H1 (cell line): ENCODE data around the gene PARP1. TPM values are rescaled to one million over a fixed set of nuclear protein-coding genes. Genes with fewer than 3 reads are reported as not detected.

Experiments
- CTCF ChIA-PET: fragments of 300-600 bp; sonication (Branson Sonifier 250); formaldehyde crosslinking; loops from one replicate; lab custom pipeline; 2021; ENCODE audit not compliant: partially characterized antibody; lab: Charles Lee
- POLR2A ChIA-PET: fragments of 300-600 bp; sonication (Branson Sonifier 250); formaldehyde crosslinking; loops from one replicate; lab custom pipeline; 2021; ENCODE audit warnings: inconsistent platforms; ENCODE audit not compliant: partially characterized antibody; lab: Charles Lee
- DNase-seq, 2 experiments: peaks; one replicate each; pipeline versions ENCODE4 v3.0.0 to v3.0.0-alpha.2; 2010 to 2022; ENCODE audit warnings: low spot score in 2 of 2, low read depth in 1 of 2, mixed read lengths in 1 of 2
- FAIRE-seq: peaks from 2 replicates; lab custom pipeline; 2011; peaks lifted over from hg19 to GRCh38; lab: Jason Lieb, UNC
- H2AFZ ChIP-seq: 2 replicates; pipeline ENCODE4 v1.8.1; 2012; ENCODE audit warnings: low read length, inconsistent platforms
- H2AK5ac ChIP-seq: 2 replicates; pipeline ENCODE4 v1.6.1; 2013; ENCODE audit warnings: low read depth, low read length
- H2BK120ac ChIP-seq: replicated peaks from 2 replicates; pipeline ENCODE3; 2013; ENCODE audit warnings: low read depth, low read length, inconsistent platforms
- H2BK12ac ChIP-seq: 2 replicates; pipeline ENCODE4 v1.6.1; 2013; ENCODE audit warnings: low read depth, low read length
- H2BK15ac ChIP-seq: 2 replicates; pipeline ENCODE4 v1.6.1; 2013; ENCODE audit warnings: low read length
- H2BK20ac ChIP-seq: 2 replicates; pipeline ENCODE4 v1.6.1; 2013; ENCODE audit warnings: low read length
- H2BK5ac ChIP-seq: 2 replicates; pipeline ENCODE4 v1.6.1; 2013; ENCODE audit warnings: low read depth, low read length
- H3K14ac ChIP-seq: 2 replicates; pipeline ENCODE4 v1.6.1; 2013; ENCODE audit warnings: inconsistent platforms; ENCODE audit not compliant: insufficient read length
- H3K18ac ChIP-seq: 2 replicates; pipeline ENCODE4 v1.6.1; 2013; ENCODE audit warnings: low read length; ENCODE audit errors: extremely low read depth
- H3K23ac ChIP-seq: 2 replicates; pipeline ENCODE4 v1.6.1; 2013; ENCODE audit warnings: inconsistent platforms; ENCODE audit not compliant: insufficient read length
- H3K23me2 ChIP-seq: 2 replicates; pipeline ENCODE4 v1.6.1; 2013; ENCODE audit warnings: low read depth, low read length
- H3K27ac ChIP-seq: 2 replicates; pipeline ENCODE4 v1.6.1; 2011; ENCODE audit warnings: low read depth, low read length, inconsistent platforms
- H3K27me3 ChIP-seq, 4 experiments: replicated peaks in 1 of 4; 1 replicate in 1 of 4; 2 replicates in 3 of 4; pipeline versions ENCODE4 v1.6.1 to v1.8.1; 2011 to 2013; ENCODE audit warnings: low read length in 3 of 4, mild to moderate bottlenecking in 3 of 4, inconsistent platforms in 2 of 4, mixed read lengths in 2 of 4, moderate library complexity in 1 of 4; ENCODE audit not compliant: control insufficient read depth in 3 of 4, insufficient read depth in 3 of 4; ENCODE audit errors: extremely low read depth in 1 of 4
- H3K36me3 ChIP-seq, 4 experiments: 2 replicates each; pipeline versions ENCODE4 v1.6.1 to v1.8.1; 2011 to 2013; ENCODE audit warnings: mild to moderate bottlenecking in 4 of 4, low read length in 3 of 4, moderate library complexity in 2 of 4, control low read depth in 1 of 4, inconsistent platforms in 1 of 4; ENCODE audit not compliant: insufficient read depth in 4 of 4, control insufficient read depth in 2 of 4
- H3K4ac ChIP-seq: replicated peaks from 2 replicates; pipeline ENCODE3; 2013; ENCODE audit warnings: low read length, low read depth, mixed read lengths, inconsistent platforms; ENCODE audit not compliant: insufficient read length
- H3K4me1 ChIP-seq, 4 experiments: replicated peaks in 1 of 4; 1 replicate in 1 of 4; 2 replicates in 3 of 4; pipeline versions ENCODE4 v1.6.1 to v1.8.1; 2011 to 2013; ENCODE audit warnings: low read length in 3 of 4, inconsistent platforms in 2 of 4, mixed read lengths in 1 of 4; ENCODE audit not compliant: insufficient read depth in 4 of 4, control insufficient read depth in 3 of 4
- H3K4me2 ChIP-seq, 2 experiments: 2 replicates each; pipeline versions ENCODE4 v1.6.1 to v1.8.1; 2011 to 2013; ENCODE audit warnings: low read depth in 2 of 2, low read length in 2 of 2, control low read depth in 1 of 2, inconsistent platforms in 1 of 2, mild to moderate bottlenecking in 1 of 2; ENCODE audit not compliant: insufficient read depth in 1 of 2
- H3K4me3 ChIP-seq, 4 experiments: fragments of 200-600, 300-600 bp in 1 of 4; sonication (generic), shearing (Covaris generic), sonication (Bioruptor Twin) in 1 of 4; 2 replicates each; pipeline versions ENCODE4 v1.5.1 to v1.8.1; 2011 to 2016; ENCODE audit warnings: low read length in 4 of 4, low read depth in 3 of 4, control low read depth in 2 of 4, inconsistent platforms in 2 of 4, mild to moderate bottlenecking in 2 of 4, mixed read lengths in 1 of 4, moderate library complexity in 1 of 4; ENCODE audit not compliant: insufficient read depth in 2 of 4; ENCODE audit errors: extremely low read depth in 1 of 4
- H3K56ac ChIP-seq: replicated peaks from 2 replicates; pipeline ENCODE3; 2013; ENCODE audit warnings: low read depth, mild to moderate bottlenecking, mixed read lengths, low read length, inconsistent platforms; ENCODE audit not compliant: insufficient read length
- H3K79me1 ChIP-seq: 2 replicates; pipeline ENCODE4 v1.6.1; 2013; ENCODE audit warnings: low read depth, low read length, control low read depth
- H3K79me2 ChIP-seq, 2 experiments: 2 replicates each; pipeline versions ENCODE4 v1.6.1 to v1.8.1; 2012 to 2013; ENCODE audit warnings: low read length in 2 of 2, mild to moderate bottlenecking in 2 of 2, inconsistent platforms in 1 of 2; ENCODE audit not compliant: insufficient read depth in 2 of 2, control insufficient read depth in 1 of 2
- H3K9ac ChIP-seq, 4 experiments: replicated peaks in 1 of 4; 1 replicate in 1 of 4; 2 replicates in 3 of 4; pipeline versions ENCODE4 v1.6.1 to v1.8.1; 2011 to 2013; ENCODE audit warnings: low read depth in 3 of 4, low read length in 3 of 4, control low read depth in 2 of 4, mild to moderate bottlenecking in 2 of 4, moderate library complexity in 2 of 4, inconsistent platforms in 1 of 4; ENCODE audit errors: extremely low read depth in 1 of 4
- H3K9me3 ChIP-seq, 2 experiments: 2 replicates each; pipeline versions ENCODE4 v1.6.1 to v1.8.1; 2012 to 2013; ENCODE audit warnings: mild to moderate bottlenecking in 2 of 2, moderate library complexity in 2 of 2, control low read depth in 1 of 2, inconsistent platforms in 1 of 2, low read depth in 1 of 2, low read length in 1 of 2, mixed read lengths in 1 of 2; ENCODE audit not compliant: insufficient read depth in 2 of 2
- H4K20me1 ChIP-seq, 2 experiments: replicated peaks in 1 of 2; 2 replicates each; pipeline versions ENCODE3 to v1.8.1; 2011 to 2013; ENCODE audit warnings: inconsistent platforms in 2 of 2, low read length in 2 of 2, mild to moderate bottlenecking in 1 of 2; ENCODE audit not compliant: insufficient read depth in 2 of 2, control insufficient read depth in 1 of 2
- H4K5ac ChIP-seq: 2 replicates; pipeline ENCODE4 v1.6.1; 2013; ENCODE audit warnings: low read length, low read depth, mixed read lengths, inconsistent platforms; ENCODE audit not compliant: insufficient read length
- H4K8ac ChIP-seq: 2 replicates; pipeline ENCODE4 v1.8.0; 2013; ENCODE audit warnings: mild to moderate bottlenecking, moderate library complexity, low read length, inconsistent platforms; ENCODE audit not compliant: insufficient read depth; ENCODE audit errors: extremely low read depth
- H4K91ac ChIP-seq: replicated peaks from 2 replicates; pipeline ENCODE3; 2013; ENCODE audit warnings: low read length, mixed read lengths, inconsistent platforms; ENCODE audit not compliant: insufficient read length
- BCL11A ChIP-seq, 2 experiments: IDR thresholded peaks; one replicate each; pipeline ENCODE4 v1.6.1; 2011; ENCODE audit warnings: low read depth in 2 of 2, low read length in 2 of 2, mild to moderate bottlenecking in 2 of 2
- FOSL1 ChIP-seq: IDR thresholded peaks from 2 replicates; pipeline ENCODE4 v1.6.1; 2011; ENCODE audit warnings: mild to moderate bottlenecking, low read depth, low read length, moderate library complexity; ENCODE audit not compliant: insufficient read depth
- MAFK ChIP-seq: IDR thresholded peaks from 2 replicates; pipeline ENCODE4 v1.6.1; 2012; ENCODE audit warnings: low read depth, mild to moderate bottlenecking, improper control_type of control experiment, low read length
- POLR2AphosphoS5 ChIP-seq: IDR thresholded peaks from 2 replicates; pipeline ENCODE4 v1.6.1; 2011; ENCODE audit warnings: low read depth, low read length
- WGBS, 2 experiments: shearing (Covaris generic) in 1 of 2; methylation state at CpG; one replicate each; pipeline versions ENCODE4 v1.1.6 to v1.1.7; 2013 to 2015; ENCODE audit warnings: low lambda C conversion rate in 2 of 2, mixed read lengths in 2 of 2, inconsistent platforms in 1 of 2, low coverage in 1 of 2, missing lambda C conversion rate in 1 of 2; ENCODE audit not compliant: insufficient replicate concordance in 2 of 2, insufficient coverage in 1 of 2, insufficient read length in 1 of 2; ENCODE audit errors: extremely low coverage in 1 of 2, missing lambda C conversion rate in 1 of 2; 5-methylcytosine and 5-hydroxymethylcytosine counted together
- polyA plus RNA-seq, 7 experiments: library from polyadenylated mRNA; depleted of rRNA in 3 of 7; stranded (reverse) in 5 of 7; unstranded in 2 of 7; fragments of >200 nt in 5 of 7; fragments of 200-250 nt in 2 of 7; gene quantifications; 1 replicate in 5 of 7; 2 replicates in 1 of 7; 4 replicates in 1 of 7; pipeline versions ENCODE4 v1.2.1 to v1.2.3, GENCODE V29; 2011 to 2013; ENCODE audit warnings: missing spikeins in 2 of 7, mixed read lengths in 2 of 7
- total RNA-seq: library from RNA; stranded (reverse); fragmentation: NEBNext Ultra II Directional; extraction: Animal tissue kit (Norgen Biotek cat#: 25700); gene quantifications from 2 replicates; pipeline ENCODE4 v1.2.1, GENCODE V29; 2021

PARP1 gene
- total and polyA plus RNA-seq, 2 of the 8 experiments (the other 6 are each of a cell fraction or from before 2014, with no cell fraction given), result 416 to 441 TPM

GRCh38 chr1:226355016-226355415, 52.9 kb downstream of the PARP1 start:
- H2BK120ac ChIP-seq, result no peak overlapping the region
- no peak overlapping the region for H2AK5ac ChIP-seq
- no peak overlapping the region for H3K56ac ChIP-seq
- no peak overlapping the region for H2BK15ac ChIP-seq
- no peak overlapping the region for H4K91ac ChIP-seq
- no peak overlapping the region for H2BK12ac ChIP-seq
- no peak overlapping the region for H4K8ac ChIP-seq
- H3K9me3 ChIP-seq, result no peaks in the 10 kb centered on the region
- DNase-seq (no peak), FAIRE-seq (no peak)
- no peak overlapping the region for H2AFZ ChIP-seq
- H4K5ac ChIP-seq, result no peak overlapping the region
- H3K23me2 ChIP-seq, result no peaks in the 10 kb centered on the region
- no peak overlapping the region for H3K27ac ChIP-seq
- no peak overlapping the region for H3K4ac ChIP-seq
- H4K20me1 ChIP-seq, result no peaks in the 10 kb centered on the region
- H3K4me3 ChIP-seq, result no peak overlapping the region
- H3K79me1 ChIP-seq, result no peaks in the 10 kb centered on the region; the same call in 1 of the 2 replicates
- no peak overlapping the region for H3K18ac ChIP-seq
- CTCF ChIA-PET, result interaction anchor here (1.3 to 1.5 kb wide), 3 partner anchors 45 to 229 kb away, joined by 3 read pairs; no protein-coding TSS in a partner anchor
- H3K79me2 ChIP-seq, result no peaks in the 10 kb centered on the region
- no peak overlapping the region for H3K4me2 ChIP-seq
- no peak overlapping the region for H3K23ac ChIP-seq
- POLR2A ChIA-PET, result interaction anchor here (1.3 to 2.2 kb wide), 4 partner anchors 8 to 45 kb away, joined by 3 to 7 read pairs (median 6); partner anchors contain the start of gene LIN9
- 86% methylated on average over 9 of the region's 10 CpGs; no CpG with 5 or more reads in 1 of the 2 experiments for WGBS, 2 experiments
- H3K36me3 ChIP-seq, result peaks cover 3 to 37% (median 16%) of the 10 kb centered on the region in 4 experiments; a peak in 7 of 8 replicates
- H3K9ac ChIP-seq, result no peak overlapping the region
- no peak overlapping the region for H2BK20ac ChIP-seq
- TF ChIP-seq FOSL1, result no peak
- TF ChIP-seq BCL11A (IDR thresholded peaks at IDR 0.05; ENCODE audit: low read depth in 2 of 2, low read length in 2 of 2), result no peak
- no peak for TF ChIP-seq MAFK
- 0 out of 2 replicates have a peak, but pooled peaks have one; percentile 5 for TF ChIP-seq POLR2AphosphoS5
- TF ChIP-seq, all 59 proteins: peak for 1
- no peaks in the 10 kb centered on the region for H3K4me1 ChIP-seq
- H2BK5ac ChIP-seq, result no peak overlapping the region
- H3K14ac ChIP-seq, result no peak overlapping the region
- H3K27me3 ChIP-seq, result no peaks in the 10 kb centered on the region
